Muscle of arm (tissue), 12 donors: ENCODE data around the gene CRMP1. TPM values are rescaled to one million over a fixed set of nuclear protein-coding genes. Genes with fewer than 3 reads are reported as not detected.
A peak's percentile ranks its signal among the peaks of the same experiment; 100 is the strongest.

Source experiments
- DNase-seq: peaks from one replicate; pipeline ENCODE4 v3.0.0-alpha.2; 2013
- polyA plus RNA-seq, 12 donors: library from polyadenylated mRNA; unstranded; fragments of 120-200 nt; gene quantifications; one replicate each; pipeline ENCODE4 v1.2.1, GENCODE V29; 2013; ENCODE audit not compliant: insufficient read length in 12 of 12

The CRMP1 gene
- polyA plus RNA-seq, 12 donors, result 15.2 to 47.1 (median 24.1) TPM; not detected in 1

DNA sequence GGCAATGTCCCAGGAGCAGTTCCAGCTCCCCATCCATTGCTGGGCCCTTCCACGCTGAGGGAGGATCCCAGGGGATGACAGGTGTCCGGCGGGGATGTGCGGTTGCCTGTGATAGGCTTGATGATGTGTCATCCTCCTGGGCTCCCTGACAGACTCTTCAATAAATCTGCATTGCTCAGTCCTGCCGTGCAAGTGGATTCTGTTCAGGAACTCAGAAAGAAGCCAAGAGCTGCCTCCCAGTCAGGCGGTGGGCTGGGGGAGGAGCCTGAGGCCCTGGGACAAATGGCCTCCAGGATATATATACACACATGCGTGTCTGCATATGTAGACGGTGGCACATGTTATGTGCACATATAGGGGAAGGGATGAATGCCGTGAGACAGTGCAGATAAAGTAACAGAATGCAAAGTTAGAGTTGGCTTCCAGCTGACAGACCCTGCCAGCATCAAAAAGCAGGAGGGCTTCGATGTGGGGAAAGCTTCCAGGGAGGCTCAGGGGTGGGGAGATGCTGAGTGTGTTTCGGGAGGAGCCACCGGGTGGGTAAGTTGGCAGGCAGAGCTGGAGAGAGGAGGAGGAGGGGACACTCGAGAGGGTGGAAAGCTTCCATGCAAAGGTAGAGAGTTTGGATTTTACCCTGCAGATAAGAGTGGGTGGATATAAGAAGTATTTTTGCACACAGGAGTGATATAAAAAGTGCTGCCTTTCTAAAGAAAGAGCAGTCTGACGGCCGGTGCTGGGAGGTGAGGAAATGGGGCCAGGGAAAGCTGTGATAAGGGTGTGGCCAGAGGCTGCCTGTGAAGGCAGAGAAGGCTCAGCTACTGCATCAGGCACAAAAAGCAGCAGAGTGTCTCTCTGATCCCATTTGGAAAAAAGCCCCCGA, 28.5 kb upstream of the CRMP1 start:
- DNase-seq, result peak; percentile 7

DNA sequence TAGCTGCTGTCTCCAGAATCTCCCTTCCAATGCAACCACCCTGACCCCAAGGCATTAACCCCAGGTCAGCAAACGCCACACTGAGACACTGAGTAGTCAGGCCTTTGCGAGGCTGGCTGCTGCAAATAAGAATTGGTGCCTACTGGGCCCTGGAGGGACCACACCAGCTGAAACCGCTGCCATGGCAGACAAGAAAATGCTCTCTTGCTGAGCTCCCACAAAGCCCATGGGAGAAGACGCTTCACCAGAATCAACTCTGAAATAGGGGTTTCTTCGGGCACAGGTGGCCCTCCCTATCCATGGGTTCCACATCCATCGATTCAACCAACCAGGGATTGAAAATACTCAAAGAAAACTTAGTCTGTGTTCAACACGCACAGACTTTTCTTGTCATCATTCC, 26.7 kb upstream of the CRMP1 start:
- no peak for DNase-seq

DNA sequence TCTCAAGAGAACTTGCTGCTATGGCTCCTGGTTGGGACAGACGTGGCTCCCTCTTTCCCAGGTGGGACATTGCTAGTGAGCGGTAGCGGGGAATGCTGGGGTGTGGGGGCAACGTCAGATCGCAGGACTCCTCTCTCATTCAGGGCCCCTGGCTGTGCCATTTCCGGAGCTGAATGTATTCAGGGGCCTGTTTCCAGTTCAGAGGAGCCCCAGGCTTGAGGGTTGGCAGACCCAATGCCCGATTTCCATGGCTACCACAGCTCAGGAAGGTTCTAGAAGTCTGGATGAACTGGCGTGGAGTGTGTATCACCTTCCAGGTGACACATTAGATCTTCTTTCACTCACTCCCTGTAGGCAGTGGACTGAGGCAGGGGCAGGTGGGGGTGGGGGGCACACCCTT, 26.2 kb upstream of the CRMP1 start:
- DNase-seq, result no peak

DNA sequence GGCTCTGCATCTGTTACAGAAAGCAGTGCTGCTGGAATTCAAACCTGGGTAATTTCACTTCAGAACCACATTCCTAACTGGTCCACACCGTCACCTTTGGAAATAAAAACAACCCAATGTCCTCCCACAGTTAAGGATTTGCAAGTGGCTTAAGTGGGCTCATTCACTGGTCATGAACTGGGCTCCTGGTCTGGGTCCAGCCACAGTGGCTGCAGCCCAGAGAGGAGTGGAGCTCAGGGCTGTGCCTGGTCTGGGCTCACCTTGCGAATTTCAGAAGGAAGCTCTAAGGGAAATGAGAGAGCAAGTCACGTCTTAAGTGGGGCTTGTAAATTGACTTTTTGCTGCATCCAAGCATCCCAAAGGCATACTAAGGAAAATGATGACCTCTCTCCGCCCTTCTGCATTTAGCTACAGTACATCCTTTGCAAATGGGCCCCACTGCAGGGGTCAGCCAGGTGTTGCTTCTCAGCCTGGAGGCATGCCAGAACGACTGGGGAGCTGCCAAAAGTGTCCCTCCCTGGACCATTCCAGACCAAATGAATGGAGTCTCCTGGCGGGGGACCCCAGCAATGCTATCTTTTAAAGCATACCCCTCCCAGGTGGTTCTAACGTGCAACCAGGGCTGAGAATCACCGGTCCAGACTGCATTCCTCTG, 25.6 kb upstream of the CRMP1 start:
- no peak for DNase-seq

DNA sequence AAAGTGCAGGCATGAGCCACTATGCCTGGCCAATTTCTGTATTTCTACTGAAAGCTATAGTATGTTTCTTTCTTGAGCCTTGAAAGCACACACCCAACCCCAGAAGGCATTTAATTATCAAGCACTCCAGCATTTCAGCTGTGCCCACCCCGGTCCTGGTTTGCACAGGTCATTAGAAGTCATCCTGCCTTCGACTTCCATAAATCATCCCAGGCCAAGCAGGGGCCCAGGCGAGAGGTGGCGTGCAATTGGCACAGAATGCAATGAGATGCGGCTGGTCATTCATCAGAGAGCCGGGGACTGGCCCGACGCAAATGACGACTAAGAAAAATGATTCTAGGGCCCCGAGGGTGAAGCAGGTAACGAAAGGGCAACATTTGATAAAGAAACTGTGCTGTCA, 24.8 kb upstream of the CRMP1 start:
- no peak for DNase-seq

DNA sequence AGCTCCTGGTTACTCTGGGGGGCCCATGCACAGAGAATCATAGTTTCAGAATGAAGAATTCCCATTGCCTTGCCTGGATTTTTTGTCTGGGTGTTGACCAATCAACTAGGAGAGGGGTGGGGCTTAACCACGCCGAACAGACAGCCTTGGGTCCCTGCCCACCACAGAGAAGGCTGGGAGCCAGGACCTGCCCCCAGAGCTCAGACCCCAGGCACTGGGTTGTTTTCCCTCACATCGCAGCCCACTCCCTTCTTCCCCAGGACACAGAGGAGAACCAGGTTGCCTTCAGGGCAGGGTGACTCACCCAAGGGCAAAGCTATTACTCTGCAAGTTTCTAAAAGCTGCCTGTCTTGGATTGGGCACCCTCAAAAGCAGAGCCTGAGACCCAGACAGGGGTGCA, 23.3 kb upstream of the CRMP1 start:
- no peak for DNase-seq

DNA sequence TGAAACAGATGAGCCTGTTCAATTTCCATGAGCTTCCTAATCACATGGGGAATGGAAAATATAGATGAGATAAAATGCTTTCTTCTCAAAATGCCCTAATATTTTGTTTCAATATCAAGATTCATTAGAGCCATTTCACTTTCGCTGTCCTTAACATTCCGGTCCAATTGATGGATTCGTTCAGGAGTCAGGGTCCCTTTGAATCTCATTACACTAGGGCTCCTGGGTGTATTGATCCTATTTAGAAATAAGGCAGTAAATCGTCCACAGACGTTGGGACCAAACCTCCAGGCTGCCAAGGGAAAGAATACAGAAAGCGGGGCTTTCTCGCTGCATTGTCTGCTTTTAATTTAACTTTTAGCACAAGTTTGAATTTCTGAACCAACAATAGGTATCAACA, 20.6 kb upstream of the CRMP1 start:
- DNase-seq, result no peak

DNA sequence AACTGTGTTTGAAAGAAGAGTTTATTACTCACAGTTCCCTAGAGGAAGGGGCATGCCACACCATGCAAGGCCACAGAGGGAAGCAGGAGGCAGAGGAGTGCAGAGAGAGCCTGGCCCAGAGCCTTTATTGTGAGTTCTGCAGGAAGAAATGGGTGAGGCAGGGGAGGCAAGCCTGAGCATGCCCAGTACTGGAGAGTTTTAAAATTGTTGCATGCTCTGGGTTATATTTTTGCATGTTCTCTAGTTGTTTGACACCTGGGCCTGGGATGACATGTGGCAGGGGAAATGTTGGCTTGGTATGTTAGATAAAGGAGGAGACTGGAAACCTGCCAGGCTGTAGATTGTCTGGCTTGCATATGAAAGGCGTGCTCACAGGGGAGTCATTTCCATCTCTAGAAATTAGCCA, 19.7 kb upstream of the CRMP1 start:
- no peak for DNase-seq

DNA sequence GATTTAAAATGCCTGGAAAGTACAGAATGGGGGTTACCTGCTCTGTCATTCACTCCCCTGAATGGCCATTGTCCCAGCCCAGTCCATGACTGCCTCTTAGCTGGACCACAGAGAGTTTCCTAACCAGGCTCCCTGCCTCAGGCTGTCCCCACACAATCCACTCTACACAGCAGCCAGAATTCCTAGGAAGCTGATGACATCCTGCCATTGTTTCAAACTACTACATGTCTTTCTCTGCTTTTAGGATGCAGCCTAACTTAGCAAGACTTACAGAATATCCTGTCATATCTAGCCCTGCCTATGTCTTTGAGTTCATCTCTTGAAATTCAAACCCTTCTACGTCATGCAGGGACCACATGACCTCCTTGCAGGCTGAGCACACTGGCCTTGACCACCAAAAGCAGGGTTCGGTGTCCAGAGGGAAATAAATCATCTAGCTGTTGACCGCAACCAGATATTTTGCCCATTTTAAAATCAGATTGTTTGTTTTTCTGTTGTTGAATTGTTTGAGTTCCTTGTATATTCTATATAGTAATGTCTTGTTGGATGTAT, 16.1 kb upstream of the CRMP1 start:
- DNase-seq, result no peak

DNA sequence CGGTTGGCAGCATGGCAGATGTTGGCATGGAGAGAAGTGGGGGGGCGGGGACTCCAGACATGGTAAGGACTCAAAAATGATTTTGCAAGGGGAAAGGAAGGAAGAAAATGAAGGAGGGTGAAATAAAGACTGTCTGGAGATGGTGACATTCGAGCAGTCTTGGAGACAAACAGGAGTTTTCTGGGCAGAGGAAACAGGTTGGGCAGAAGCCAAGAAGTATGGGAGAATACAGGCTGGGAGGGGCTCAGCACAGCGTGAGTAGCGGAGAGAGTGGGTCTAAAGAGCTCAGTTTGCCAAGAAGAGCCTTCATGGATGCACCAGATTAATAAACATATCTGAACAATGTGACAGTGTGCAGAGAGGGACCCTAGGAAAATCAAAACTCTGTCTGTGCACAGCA, 13.3 kb upstream of the CRMP1 start:
- DNase-seq, result no peak

DNA sequence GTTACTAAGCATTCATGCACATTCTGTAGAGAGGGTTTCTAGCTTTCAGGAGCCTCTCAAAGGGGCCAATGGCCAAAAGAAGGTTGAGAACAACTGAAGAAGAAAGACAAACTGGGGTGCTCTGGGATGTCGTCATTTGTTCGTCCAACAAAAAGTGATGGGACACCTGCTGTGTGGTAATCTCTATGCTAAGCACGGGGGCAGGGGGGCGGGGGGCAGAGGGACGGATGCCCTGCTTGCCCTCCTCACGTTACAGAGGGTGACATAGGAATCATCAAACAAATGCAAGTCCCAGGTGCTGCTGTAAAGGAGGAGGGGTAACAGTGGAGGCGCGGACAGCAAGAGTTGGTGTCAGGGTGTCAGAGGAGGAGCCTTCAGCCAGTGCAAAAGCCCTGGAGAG, 12.8 kb upstream of the CRMP1 start:
- DNase-seq, result no peak

DNA sequence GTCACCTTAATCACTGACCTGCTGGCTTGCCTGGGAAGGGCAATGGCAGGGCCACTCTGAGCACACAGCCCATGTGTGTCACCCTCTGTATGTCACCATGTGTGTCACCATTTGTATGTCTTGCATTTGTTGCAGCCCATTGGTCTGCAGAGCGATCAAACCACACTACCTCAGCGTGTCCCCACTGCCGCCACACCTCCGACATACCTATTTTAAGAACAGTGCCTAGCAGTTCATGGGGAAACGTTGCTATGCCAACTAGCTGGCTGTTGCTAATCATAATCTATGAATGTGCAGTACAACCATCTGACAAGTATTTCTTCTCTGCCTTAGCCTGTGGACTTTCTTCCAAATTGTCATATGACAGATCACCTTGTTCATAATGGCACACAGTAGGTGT, 8.0 kb upstream of the CRMP1 start:
- no peak for DNase-seq

DNA sequence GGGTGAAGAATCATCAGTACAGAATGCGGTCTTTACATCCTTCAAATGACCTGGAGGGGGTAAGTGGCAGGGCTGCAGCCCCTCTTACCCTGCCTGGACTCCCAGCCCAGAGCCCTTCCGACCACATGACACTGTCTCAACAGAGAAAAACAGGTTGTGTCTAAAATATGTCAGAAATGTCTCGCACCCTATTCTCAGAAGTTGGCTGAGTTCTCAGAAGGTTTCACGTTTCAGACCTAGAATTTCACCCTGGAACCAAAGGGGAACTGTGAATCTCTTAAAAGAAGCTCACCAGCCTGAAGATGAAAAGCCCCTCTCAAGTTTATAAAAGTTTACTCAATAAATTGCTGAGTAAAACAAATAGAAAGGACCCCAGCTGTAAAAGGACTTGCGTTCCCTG, 7.0 kb upstream of the CRMP1 start:
- DNase-seq, result no peak

DNA sequence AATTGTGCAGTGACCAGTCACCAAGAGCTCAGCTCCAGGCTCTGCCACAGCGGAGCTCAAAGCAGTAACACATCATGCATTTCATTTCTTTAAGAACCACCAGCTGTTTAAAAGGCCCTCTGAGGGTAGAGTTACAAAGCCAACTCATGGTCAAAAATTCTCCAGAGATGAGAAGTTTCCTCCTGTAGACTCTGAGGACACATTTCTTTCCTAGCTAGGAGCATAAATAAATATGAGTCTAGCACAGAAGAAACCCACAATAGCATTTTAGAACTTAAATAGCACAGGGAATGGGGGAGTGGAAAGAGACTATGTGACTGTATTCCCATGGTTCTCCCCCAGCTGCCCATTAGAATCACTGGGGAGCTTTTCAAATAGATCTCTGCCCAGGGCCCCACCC, 6.5 kb upstream of the CRMP1 start:
- no peak for DNase-seq

DNA sequence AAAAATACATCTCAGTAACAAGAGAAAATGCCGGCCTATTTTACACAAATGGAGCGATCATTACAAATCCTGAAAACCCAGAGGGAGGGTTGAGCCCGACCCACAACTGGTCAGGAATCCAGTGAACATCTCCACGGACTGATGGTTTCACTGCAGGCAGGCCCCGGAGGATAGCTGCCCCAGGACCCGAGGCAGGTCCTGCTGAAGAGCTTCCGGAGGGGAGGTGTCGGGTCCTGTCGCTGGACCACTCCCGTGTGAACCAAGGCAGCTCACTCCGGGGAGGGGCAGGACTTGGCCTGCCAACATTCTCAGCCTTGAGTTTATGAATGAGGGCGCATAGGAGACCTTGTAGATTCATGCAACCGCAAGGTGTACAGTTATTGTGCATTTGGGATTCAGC, 4.8 kb upstream of the CRMP1 start:
- no peak for DNase-seq

DNA sequence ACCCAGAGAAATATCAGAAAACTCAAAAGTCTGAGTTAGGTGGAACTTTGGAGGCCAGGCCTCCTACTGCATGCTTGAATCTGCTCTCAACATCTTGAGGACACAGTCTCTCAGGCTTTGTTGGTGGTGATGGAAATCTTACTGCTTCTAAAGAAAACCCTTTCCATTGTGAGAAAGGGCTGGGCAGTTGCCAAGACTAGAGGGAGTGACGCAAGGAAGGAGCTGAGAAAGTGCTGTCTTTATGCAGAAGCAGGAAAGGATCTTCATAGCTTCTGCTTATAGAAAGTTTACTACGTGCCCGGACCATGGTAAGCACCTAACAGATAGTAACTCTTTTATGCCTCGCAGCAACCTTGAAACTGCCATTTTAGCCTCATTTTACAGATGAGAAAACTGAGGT, 2.4 kb upstream of the CRMP1 start:
- DNase-seq, result no peak

DNA sequence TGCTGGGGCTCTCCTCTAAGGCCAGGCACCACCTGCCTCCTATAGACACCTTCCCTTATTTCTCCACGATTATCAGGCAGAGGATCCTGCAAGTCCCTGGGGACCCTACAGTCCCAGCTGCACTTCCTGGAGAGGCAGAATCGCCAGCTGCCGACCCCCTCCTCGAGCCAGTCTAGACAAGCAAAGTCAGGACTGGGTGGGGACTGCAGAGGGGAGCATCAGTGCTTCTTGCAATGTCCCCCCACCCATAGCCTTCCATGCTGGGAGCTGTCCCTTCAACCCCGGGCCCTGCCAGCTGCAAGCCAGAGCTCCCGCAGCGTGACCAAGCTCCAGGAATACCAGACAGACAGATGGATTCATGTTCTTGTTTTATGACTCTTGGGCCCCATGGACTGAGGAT, 1.4 kb upstream of the CRMP1 start:
- DNase-seq, result no peak

DNA sequence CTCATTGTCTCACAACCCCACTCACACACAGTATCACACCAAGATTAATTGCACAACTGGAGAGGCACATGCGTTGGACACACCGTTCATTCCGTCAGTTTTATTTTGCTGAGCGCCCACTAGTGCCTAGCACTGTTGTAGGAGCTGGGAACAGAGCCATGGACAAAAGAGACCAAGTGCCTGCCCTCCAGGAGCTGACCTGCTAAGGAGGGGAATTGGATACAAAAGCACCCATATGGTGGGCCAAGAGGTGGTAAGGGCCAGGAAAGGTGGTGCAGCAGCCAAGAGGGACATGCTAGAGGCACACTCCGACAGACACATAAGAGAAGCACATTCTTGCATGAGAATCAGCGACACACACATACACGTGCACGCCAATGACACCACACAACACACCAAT, 705 bp upstream of the CRMP1 start:
- DNase-seq, result no peak

DNA sequence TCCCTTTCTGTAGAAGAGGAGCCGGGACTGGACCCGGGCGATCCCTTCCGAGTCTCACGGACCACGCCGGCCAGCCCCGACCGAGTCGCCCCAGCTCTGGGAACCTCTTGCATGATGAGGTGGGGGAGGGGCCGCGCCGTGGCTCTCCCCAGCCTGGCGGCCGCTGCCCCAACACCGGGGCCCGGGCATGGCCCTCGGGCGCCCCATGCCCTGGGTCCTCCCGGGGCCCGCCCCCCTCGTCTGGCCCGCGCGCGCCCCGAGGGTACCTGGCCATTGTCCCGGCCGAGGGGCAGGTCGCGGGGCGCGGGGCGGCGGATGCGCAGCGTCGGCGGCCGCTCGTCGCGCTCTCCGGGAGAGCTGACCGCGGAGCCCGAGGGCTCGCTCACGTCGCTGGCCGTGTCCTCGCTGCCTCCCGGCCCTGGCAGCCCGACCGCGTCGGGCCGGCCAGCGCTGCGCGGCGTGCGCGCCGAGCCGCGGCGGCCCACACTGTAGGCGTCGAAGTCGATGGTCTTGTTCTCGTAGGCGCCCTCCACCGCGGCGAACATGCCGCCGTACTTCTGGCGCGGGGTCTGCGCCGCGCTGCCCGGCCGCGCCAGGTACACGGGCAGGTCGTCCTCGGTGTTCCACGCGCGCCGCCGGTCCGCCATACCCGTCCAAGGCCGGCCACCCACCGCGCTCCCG, 423 bp downstream of the CRMP1 start:
- DNase-seq, result no peak

DNA sequence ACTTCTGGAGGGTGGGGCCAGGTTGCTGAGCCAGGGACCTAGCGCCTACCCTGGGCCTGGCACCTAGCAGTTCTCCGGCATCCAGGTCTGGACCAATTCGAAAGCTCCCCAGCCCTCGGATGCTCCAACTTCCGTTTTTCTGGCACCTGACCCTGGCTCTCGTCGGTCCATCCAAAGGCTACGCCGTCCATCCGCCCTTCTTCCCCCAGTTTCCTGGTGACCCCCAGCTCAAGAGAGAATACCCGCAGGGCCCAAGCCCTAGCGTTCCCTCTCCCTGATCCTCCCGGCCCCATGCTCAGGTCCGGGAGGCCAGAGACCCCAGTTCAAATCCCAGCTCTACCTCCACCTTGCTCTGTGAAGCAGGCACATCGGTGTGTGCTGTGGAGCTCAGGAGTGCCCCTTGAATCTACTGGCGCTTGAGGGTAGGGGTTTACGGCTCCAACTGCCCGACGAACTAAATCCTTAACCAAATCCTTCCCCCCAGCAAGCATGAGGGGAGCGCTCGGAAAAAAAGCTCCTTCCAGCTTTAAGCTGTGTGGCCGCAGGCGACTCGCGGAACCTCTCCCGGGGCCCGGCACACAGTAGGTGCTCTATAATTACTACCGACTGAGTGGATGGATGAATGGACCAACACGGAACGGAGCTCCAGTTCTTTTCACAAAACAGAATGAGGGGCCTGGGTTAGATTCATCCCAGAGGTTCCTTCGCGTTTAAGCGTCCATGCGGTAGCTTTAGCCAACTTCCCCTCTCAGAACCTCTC, 1.1 kb downstream of the CRMP1 start:
- no peak for DNase-seq

DNA sequence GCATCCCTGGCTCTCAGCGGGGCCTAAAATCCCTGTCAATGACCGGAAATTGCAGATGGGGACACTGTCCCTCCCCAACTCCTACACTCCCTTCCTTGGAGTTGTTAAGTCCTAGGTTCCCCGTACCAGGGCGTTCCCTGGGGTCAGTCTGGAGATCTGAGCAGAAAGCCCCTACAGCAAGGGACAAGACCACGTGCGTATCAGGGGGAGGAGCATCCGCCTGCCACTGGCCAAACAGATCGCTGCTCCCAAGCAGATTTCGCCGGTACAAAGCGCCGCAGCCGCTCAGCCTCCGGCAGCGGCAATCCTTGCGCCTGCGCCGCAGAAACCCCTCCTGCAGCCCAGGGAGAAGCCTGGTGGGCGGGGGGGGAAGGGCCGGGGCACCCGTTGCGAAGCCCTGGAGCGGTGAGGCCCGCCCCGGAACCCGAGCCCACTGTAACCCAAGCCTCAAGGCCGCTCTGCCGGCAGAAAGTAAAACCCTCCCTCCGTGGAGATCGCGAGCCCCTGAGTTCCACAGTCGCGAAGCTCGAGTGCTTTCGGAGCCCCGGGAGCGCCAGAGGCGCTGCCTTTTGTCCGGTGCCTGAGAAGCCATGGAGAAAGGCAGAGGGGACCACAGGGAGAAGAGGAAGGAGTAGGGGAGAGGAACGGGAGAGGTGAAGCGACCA, 2.7 kb downstream of the CRMP1 start:
- no peak for DNase-seq
